Stimulated activated CD4-positive, alpha-beta T cell treated with anti-CD3 and anti-CD28 coated beads, Interleukin-15, amount 100 ng/mL, for 48 hours (primary cell): ENCODE measurements around the gene FAM98B.

ENCODE experiments used
- DNase-seq, 2 donors: peaks; one replicate each; pipeline ENCODE4 v3.0.0-alpha.2; 2020; ENCODE audit warnings: low read depth in 2 of 2

The FAM98B gene

DNA sequence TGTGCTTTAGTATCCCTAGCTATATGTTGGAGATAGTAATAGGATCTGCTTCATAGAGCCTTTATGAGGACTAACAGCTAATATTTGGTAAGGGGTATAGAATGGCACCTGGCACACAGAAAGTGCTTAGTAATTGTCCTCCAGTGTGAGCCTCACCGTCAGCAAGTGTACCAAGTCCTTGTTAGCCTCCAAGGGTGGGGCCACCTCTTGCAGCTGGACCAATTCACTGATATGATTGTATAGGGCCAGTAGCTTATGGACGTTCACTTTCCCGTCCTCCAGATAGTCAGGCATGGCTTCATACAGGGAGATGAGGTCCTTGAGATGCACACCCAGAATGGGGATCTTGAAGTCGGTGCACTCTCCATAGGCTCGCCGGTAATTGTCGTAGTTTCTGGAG lies 53.6 kb downstream of the FAM98B start:
- DNase-seq: no peak

DNA sequence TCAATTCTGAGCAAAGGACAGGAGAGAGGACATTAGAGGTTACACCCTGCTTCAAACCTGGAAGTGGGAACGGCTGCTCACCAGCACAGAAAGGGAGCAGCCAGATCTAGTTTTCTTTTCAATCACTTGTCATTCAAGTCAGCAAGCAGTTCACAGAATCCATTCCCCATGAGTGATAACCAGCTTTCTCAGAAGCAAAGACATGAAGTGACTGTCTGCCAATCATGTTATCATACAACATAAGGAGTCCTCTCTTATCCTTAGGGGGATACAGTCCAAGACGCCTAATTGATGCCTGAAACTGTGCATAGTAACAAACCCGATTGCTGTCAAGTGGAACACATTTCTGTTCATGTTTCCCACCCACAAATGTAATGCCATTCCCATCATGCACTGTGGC lies 54.7 kb downstream of the FAM98B start:
- no peak for DNase-seq

GRCh38 chr15:38509152-38509551 lies 55.2 kb downstream of the FAM98B start:
- DNase-seq: no peak

DNA sequence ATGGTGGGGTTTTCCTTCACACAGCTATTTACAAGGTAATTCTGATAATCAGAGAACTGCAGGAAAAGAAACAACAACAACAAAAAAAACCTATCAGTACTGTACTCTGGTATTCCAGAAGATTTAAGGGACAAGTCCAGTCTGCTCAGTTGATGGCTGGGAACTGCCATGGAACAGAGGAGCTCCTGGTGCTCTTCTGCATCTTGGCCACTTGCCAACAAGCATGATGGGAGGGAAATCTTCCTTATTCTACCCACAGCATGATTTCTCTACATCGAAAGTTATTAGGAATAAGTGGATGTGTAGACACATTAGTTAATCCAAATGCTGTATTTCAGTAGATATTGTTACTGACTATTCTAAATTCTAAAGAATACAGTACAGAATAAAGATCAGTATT lies 59.0 kb downstream of the FAM98B start:
- no peak for DNase-seq

- no peak for DNase-seq
These were observed 60.7 kb downstream of the FAM98B start for GRCh38 chr15:38514601-38515000.

GRCh38 chr15:38516626-38517025 lies 62.7 kb downstream of the FAM98B start:
- DNase-seq: no peak

DNA sequence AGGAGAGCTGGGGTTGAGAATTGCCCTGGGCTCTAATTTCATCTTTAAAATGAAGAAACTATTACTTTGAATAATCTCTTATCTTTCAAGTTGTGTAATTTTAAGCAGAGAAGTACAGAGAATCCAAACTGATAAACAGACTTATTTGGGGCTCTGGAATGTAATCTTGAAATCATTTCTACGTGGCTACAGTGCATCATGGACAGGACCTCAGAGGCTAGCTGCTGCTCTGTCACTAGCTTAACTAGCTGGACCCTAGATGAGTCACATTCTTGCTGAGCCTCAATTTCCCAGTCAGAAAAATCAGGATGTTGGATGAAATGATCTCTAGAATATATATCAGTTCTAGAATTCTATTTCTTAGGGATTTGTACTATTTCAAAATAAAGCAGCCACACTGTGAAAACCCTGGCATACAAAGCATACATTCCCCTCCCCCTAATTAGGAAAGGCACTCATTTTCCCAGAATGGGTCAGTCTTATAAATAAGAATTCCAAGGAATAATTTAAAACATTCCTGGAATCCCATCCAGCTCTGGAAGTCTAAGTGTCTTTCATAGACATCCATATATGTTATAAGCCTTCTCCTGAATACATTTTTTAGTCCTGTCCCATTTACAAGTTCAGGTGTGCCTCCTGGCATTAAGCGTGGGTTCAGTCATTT lies 63.5 kb downstream of the FAM98B start:
- DNase-seq: no peak

- no peak for DNase-seq
These were observed 64.2 kb downstream of the FAM98B start for GRCh38 chr15:38518084-38518483.

DNA sequence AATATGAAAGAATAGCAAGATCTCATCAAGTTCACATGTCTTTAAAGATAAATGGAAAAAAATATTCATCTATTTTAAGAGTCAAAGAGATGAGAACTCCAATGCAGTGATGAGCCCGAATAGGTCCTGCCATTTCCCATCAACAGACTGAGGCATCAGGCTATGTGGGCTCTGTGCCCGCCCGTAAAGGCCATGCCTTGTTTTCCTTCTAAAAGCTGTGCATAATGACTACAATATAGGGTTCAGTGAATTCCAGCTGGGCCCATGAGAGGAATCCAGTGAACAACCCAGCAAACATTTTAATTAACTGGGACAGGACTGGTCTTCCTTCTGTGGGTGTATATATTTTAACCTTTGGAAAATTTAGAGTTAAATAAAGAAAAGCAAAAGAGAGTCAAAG lies 66.1 kb downstream of the FAM98B start:
- DNase-seq: no peak

GRCh38 chr15:38521316-38521715 lies 67.4 kb downstream of the FAM98B start:
- no peak for DNase-seq

GRCh38 chr15:38522922-38523321 lies 69.0 kb downstream of the FAM98B start:
- DNase-seq: no peak

DNA sequence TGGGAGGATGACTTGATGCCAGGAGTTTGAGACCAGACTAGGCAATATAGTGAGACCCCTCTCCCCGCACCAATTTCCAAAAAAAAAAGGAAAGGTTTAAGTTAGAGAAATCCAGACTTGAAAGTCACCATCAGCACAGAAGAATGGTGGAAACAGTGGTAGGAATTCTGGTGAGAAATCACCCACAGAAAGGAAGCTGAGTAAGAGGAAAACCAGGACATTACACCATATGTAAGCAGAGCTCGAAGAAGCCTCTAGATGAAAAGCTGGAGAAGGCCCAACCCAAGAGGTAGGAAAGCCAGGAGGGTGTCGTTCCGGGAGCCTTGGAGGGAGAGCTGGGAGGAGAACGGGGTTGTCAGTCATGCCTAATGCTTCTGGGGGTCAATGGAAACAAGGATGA lies 70.2 kb downstream of the FAM98B start:
- no peak for DNase-seq

GRCh38 chr15:38525489-38525888 lies 71.6 kb downstream of the FAM98B start:
- no peak for DNase-seq

DNA sequence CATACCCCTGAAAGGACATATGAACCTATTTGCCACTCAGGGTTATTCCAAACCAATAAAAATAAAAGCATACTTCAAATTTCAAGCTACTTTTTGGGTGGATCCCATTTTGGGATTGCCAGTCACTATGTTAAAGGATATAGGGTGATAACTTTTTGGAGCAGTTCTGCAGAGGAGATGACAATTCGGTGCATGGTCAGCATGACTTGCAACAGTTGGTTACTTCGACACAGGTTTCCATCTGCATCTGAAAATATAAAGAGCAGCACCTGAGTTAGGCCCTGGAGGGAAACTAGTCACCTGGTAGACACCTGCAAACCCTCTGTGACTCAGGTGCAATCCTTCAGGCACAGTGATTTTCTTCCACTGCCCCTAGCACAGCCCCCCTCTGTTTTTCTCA lies 72.2 kb downstream of the FAM98B start:
- DNase-seq: no peak

- no peak for DNase-seq
These were observed 74.4 kb downstream of the FAM98B start for GRCh38 chr15:38528294-38528693.

DNA sequence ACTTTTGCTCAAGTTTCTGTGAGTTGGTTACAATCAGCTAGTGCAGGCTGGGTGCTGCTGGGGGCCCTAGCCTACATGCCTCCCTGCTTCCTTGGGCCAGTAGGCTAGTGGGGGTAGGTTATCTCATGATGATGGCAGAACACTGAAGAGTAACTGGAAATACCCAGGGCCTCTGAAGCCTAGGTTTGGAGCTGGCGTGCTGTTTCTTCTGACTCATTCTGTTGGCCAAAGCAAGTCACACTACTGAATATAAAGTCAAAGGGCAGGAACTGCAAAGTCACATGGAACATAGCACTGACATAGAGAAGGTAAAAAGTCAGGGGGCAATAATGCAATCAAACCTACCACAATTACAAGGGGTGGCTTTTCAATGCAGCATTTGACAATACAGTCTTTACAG lies 76.2 kb downstream of the FAM98B start:
- DNase-seq: peak in 1 of 2 donors; percentile 7

DNA sequence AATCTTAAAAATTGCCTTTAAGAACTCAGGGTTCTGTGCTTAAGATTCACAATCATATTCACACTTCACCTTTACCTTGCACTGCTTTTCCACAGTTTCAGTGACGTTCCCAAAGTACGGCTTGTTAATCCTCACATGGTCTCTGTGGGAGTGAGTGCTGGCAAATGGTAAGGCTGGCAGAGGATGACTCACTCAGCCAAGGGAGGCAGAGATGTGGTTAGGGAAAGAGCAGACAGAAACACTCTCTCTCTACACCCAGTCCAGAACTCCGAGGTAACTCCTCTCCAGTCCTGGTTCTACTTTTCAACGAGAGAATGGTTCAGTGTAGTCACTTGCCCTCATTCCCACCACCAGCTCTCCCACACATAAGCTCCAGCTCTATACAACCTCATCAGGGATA lies 77.6 kb downstream of the FAM98B start:
- no peak for DNase-seq

- DNase-seq: no peak
These were observed 78.8 kb downstream of the FAM98B start for GRCh38 chr15:38532728-38533127.

GRCh38 chr15:38533416-38533915 lies 79.5 kb downstream of the FAM98B start:
- no peak for DNase-seq

DNA sequence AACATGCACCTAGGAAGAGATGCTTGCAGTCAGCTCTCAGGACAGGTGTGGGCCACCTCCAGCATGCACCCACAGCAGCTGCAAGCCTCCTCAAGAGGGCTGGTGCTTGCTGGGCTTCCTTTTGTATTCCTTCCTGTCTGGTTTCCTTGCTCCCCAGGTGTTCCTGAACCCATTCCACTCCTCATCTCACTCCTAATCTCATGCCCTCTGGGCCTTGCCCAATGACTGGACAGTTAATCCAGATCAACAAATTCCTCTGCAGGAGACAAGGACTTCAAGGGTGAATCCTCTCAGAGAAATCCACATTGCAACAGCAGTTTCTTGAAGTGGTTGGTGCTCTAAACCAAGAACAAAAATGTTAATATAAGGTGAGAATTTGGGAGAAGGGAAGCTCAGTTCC lies 80.0 kb downstream of the FAM98B start:
- DNase-seq: no peak

DNA sequence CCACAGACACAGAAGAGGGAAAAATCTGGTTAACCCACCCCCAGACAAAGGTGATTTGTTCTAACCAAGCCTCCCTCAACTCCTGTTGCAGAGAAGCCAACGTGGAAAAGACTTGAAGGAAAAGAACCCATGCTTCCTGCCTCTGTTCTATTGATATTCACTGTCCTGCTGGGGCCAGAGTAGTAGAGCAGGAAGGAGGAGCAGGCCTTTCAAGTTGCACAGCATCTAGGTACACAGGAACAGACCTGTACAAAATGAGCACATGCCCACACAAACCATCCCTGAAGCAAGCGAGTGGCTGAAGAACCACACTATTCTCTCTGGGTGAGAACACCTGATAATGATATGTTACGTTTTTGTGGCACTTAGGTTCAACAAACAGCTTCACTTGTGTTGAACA lies 80.8 kb downstream of the FAM98B start:
- no peak for DNase-seq

- no peak for DNase-seq
These were observed 81.7 kb downstream of the FAM98B start for GRCh38 chr15:38535491-38536200.

- no peak for DNase-seq
These were observed 82.3 kb downstream of the FAM98B start for GRCh38 chr15:38536201-38536676.
